CD4-positive, alpha-beta T cell treated with Interleukin-1 beta for 1 hour (primary cell): ENCODE measurements around the gene IER5.
"Not testable (repeated sequence)": the region's sequence is repeated elsewhere in the genome, so short reads cannot be mapped to it uniquely, and the experiment has no call there.

ENCODE experiments used
- DNase-seq, 2 donors: peaks; one replicate each; pipeline ENCODE4 v3.0.0-alpha.2; 2020 to 2022

Gene IER5

GRCh38 chr1:181088079-181089016 lies at the start of gene IER5:
IER5 (plus strand) TSS chr1:181088700; CDS start chr1:181088903, 203 bp downstream.
- peak; percentile 97 for DNase-seq

GRCh38 chr1:181040284-181040865 lies 48.1 kb upstream of the IER5 start:
- no peak for DNase-seq

- peak in 1 of 2 donors; percentile 60 for DNase-seq
These were observed 45.2 kb upstream of the IER5 start for GRCh38 chr1:181043025-181043888.

GRCh38 chr1:181044449-181044966 lies 44.0 kb upstream of the IER5 start:
- peak; percentile 30 to 70 for DNase-seq

GRCh38 chr1:181045946-181046345 lies 42.6 kb upstream of the IER5 start:
- not testable (repeated sequence) for DNase-seq

GRCh38 chr1:181049378-181049777 lies 39.1 kb upstream of the IER5 start:
- DNase-seq = no peak

- DNase-seq = no peak
These were observed 37.6 kb upstream of the IER5 start for GRCh38 chr1:181050922-181051321.

GRCh38 chr1:181056560-181056959 lies 31.9 kb upstream of the IER5 start:
- DNase-seq = no peak

GRCh38 chr1:181057079-181057478 lies 31.4 kb upstream of the IER5 start:
- no peak for DNase-seq

- no peak for DNase-seq
These were observed 29.1 kb upstream of the IER5 start for GRCh38 chr1:181059435-181059834.

- no peak for DNase-seq
These were observed 28.4 kb upstream of the IER5 start for GRCh38 chr1:181060066-181060465.

- not testable (repeated sequence) for DNase-seq
These were observed 27.6 kb upstream of the IER5 start for GRCh38 chr1:181060947-181061346.

- DNase-seq = no peak
These were observed 27.0 kb upstream of the IER5 start for GRCh38 chr1:181061487-181061886.

- peak in 1 of 2 donors; percentile 61 for DNase-seq
These were observed 26.3 kb upstream of the IER5 start for GRCh38 chr1:181061891-181062835.

GRCh38 chr1:181062836-181063428 lies 25.6 kb upstream of the IER5 start:
- peak; percentile 26 to 49 for DNase-seq

- no peak for DNase-seq
These were observed 24.4 kb upstream of the IER5 start for GRCh38 chr1:181064011-181064623.

- DNase-seq = no peak
These were observed 23.8 kb upstream of the IER5 start for GRCh38 chr1:181064702-181065101.

GRCh38 chr1:181073638-181074037 lies 14.9 kb upstream of the IER5 start:
- no peak for DNase-seq

- DNase-seq = no peak
These were observed 12.6 kb upstream of the IER5 start for GRCh38 chr1:181075766-181076350.

- DNase-seq = no peak
These were observed 11.6 kb upstream of the IER5 start for GRCh38 chr1:181076852-181077251.
